ENCODE measurements around the gene LPP.

DNA sequence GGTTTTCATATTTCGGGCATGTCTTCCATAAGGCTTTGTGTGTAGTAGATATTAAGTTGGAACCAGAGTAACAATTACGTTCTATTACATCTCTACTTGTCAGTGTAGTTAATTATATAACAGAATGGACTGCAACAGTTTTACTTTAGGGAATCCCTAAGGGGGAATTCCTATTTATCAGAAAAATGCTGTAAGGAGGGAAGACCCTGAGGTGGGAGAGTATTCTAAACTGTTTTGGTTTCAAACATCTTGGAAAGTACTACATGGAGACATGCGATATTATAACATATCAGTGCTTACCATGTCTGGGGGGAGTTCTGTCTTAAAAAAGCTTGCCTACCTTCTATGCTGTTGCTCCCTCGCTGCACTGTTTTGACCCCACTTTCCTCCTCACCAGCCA lies 238.1 kb downstream of the LPP start:
- TF ChIP-seq CTCF (IDR thresholded peaks at IDR 0.05) (no peak), EP300 (IDR thresholded peaks at IDR 0.05) (no peak), POLR2AphosphoS5 (IDR thresholded peaks at IDR 0.05) (no peak), POLR2A (IDR thresholded peaks at IDR 0.05) (no peak)

Measured in stomach (tissue), 4 donors.